ENCODE results near the gene SLC5A11.

SLC5A11 gene

GRCh38 chr16:24820522-24820921 lies 25.2 kb upstream of the SLC5A11 start:
- FAIRE-seq (no peak), DNase-seq (ENCODE audit: insufficient read length) (no peak)
- TF ChIP-seq POLR2AphosphoS5 (IDR thresholded peaks at IDR 0.05; ENCODE audit: low read depth, low read length) (no peak), TAF1 (IDR thresholded peaks at IDR 0.05; ENCODE audit: borderline replicate concordance, low read depth, low read length) (no peak), POLR2A (IDR thresholded peaks at IDR 0.05; ENCODE audit: low read depth, low read length) (no peak)

GRCh38 chr16:24821129-24821528 lies 24.6 kb upstream of the SLC5A11 start:
- no peak for FAIRE-seq
- TF ChIP-seq TAF1 (IDR thresholded peaks at IDR 0.05; ENCODE audit: borderline replicate concordance, low read depth, low read length) (no peak), POLR2A (IDR thresholded peaks at IDR 0.05; ENCODE audit: low read depth, low read length) (no peak), POLR2AphosphoS5 (IDR thresholded peaks at IDR 0.05; ENCODE audit: low read depth, low read length) (no peak)
- no peak for DNase-seq (ENCODE audit: insufficient read length)

GRCh38 chr16:24822542-24822941 lies 23.2 kb upstream of the SLC5A11 start:
- DNase-seq (ENCODE audit: insufficient read length) (no peak), FAIRE-seq (no peak)
- TF ChIP-seq TAF1 (IDR thresholded peaks at IDR 0.05; ENCODE audit: borderline replicate concordance, low read depth, low read length) (no peak), POLR2AphosphoS5 (IDR thresholded peaks at IDR 0.05; ENCODE audit: low read depth, low read length) (no peak), POLR2A (IDR thresholded peaks at IDR 0.05; ENCODE audit: low read depth, low read length) (no peak)

GRCh38 chr16:24822974-24823373 lies 22.8 kb upstream of the SLC5A11 start:
- no peak for DNase-seq (ENCODE audit: insufficient read length)
- no peak for TF ChIP-seq POLR2A (IDR thresholded peaks at IDR 0.05; ENCODE audit: low read depth, low read length)
- TF ChIP-seq TAF1 (IDR thresholded peaks at IDR 0.05; ENCODE audit: borderline replicate concordance, low read depth, low read length), result no peak
- TF ChIP-seq POLR2AphosphoS5 (IDR thresholded peaks at IDR 0.05; ENCODE audit: low read depth, low read length), result no peak
- FAIRE-seq, result no peak

GRCh38 chr16:24825696-24826095 lies 20.1 kb upstream of the SLC5A11 start:
- TF ChIP-seq TAF1 (IDR thresholded peaks at IDR 0.05; ENCODE audit: borderline replicate concordance, low read depth, low read length), result no peak
- no peak for TF ChIP-seq POLR2AphosphoS5 (IDR thresholded peaks at IDR 0.05; ENCODE audit: low read depth, low read length)
- no peak for TF ChIP-seq POLR2A (IDR thresholded peaks at IDR 0.05; ENCODE audit: low read depth, low read length)
- FAIRE-seq, result no peak
- no peak for DNase-seq (ENCODE audit: insufficient read length)

GRCh38 chr16:24826096-24826690 lies 19.6 kb upstream of the SLC5A11 start:
- no peak for DNase-seq (ENCODE audit: insufficient read length)
- no peak for TF ChIP-seq POLR2A (IDR thresholded peaks at IDR 0.05; ENCODE audit: low read depth, low read length)
- no peak for TF ChIP-seq POLR2AphosphoS5 (IDR thresholded peaks at IDR 0.05; ENCODE audit: low read depth, low read length)
- no peak for TF ChIP-seq TAF1 (IDR thresholded peaks at IDR 0.05; ENCODE audit: borderline replicate concordance, low read depth, low read length)
- FAIRE-seq, result no peak

- FAIRE-seq, result no peak
- TF ChIP-seq TAF1 (IDR thresholded peaks at IDR 0.05; ENCODE audit: borderline replicate concordance, low read depth, low read length) (no peak), POLR2A (IDR thresholded peaks at IDR 0.05; ENCODE audit: low read depth, low read length) (no peak), POLR2AphosphoS5 (IDR thresholded peaks at IDR 0.05; ENCODE audit: low read depth, low read length) (no peak)
- DNase-seq (ENCODE audit: insufficient read length), result no peak
Observed at GRCh38 chr16:24826817-24827566, 18.8 kb upstream of the SLC5A11 start.

GRCh38 chr16:24829153-24829552 lies 16.6 kb upstream of the SLC5A11 start:
- no peak for DNase-seq (ENCODE audit: insufficient read length)
- TF ChIP-seq POLR2AphosphoS5 (IDR thresholded peaks at IDR 0.05; ENCODE audit: low read depth, low read length), result no peak
- TF ChIP-seq POLR2A (IDR thresholded peaks at IDR 0.05; ENCODE audit: low read depth, low read length), result no peak
- TF ChIP-seq TAF1 (IDR thresholded peaks at IDR 0.05; ENCODE audit: borderline replicate concordance, low read depth, low read length), result no peak
- FAIRE-seq, result no peak

- FAIRE-seq (no peak), DNase-seq (ENCODE audit: insufficient read length) (no peak)
- TF ChIP-seq TAF1 (IDR thresholded peaks at IDR 0.05; ENCODE audit: borderline replicate concordance, low read depth, low read length) (no peak), POLR2A (IDR thresholded peaks at IDR 0.05; ENCODE audit: low read depth, low read length) (no peak), POLR2AphosphoS5 (IDR thresholded peaks at IDR 0.05; ENCODE audit: low read depth, low read length) (no peak)
Observed at GRCh38 chr16:24833352-24833751, 12.4 kb upstream of the SLC5A11 start.

- TF ChIP-seq POLR2AphosphoS5 (IDR thresholded peaks at IDR 0.05; ENCODE audit: low read depth, low read length), result no peak
- TF ChIP-seq TAF1 (IDR thresholded peaks at IDR 0.05; ENCODE audit: borderline replicate concordance, low read depth, low read length), result no peak
- TF ChIP-seq POLR2A (IDR thresholded peaks at IDR 0.05; ENCODE audit: low read depth, low read length), result no peak
- no peak for FAIRE-seq
- no peak for DNase-seq (ENCODE audit: insufficient read length)
Observed at GRCh38 chr16:24834459-24835335, 11.1 kb upstream of the SLC5A11 start.

- DNase-seq (ENCODE audit: insufficient read length), result no peak
- TF ChIP-seq POLR2AphosphoS5 (IDR thresholded peaks at IDR 0.05; ENCODE audit: low read depth, low read length) (no peak), TAF1 (IDR thresholded peaks at IDR 0.05; ENCODE audit: borderline replicate concordance, low read depth, low read length) (no peak), POLR2A (IDR thresholded peaks at IDR 0.05; ENCODE audit: low read depth, low read length) (no peak)
- FAIRE-seq, result no peak
Observed at GRCh38 chr16:24836836-24837235, 8.9 kb upstream of the SLC5A11 start.
